ENCODE results near the gene TRAF1. TPM values are rescaled to one million over a fixed set of nuclear protein-coding genes. Genes with fewer than 3 reads are reported as not detected.

TRAF1 gene
- polyA plus RNA-seq, 1 donor from 2014 or later: 0.89 TPM

DNA sequence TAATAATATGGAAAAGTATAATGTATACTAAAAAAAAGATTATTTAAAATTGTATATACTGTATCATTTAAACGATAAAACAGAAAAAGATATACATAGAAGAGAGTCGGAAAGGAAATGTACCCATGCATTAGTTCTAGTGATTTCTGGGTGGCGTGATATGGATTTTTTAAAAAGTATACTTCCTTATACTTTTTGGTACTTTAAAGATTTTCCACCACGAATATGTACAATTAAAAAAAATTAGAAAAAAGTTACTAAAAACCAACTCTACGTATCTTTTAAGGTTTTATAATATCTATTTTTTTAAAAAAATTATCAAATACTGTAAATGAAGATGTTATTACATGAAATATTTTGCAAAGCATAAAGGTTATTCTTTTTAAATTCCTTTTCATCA lies 61.9 kb downstream of the TRAF1 start:
- TF ChIP-seq MXI1 (conservative IDR thresholded peaks at IDR 0.05; ENCODE audit: poor library complexity, severe bottlenecking): no peak
- no peak for TF ChIP-seq SMC3 (conservative IDR thresholded peaks at IDR 0.05; ENCODE audit: poor library complexity)
- H2AFZ ChIP-seq (ENCODE audit: low read depth, low read length): no peak overlapping the region
- H3K9me2 ChIP-seq (ENCODE audit: insufficient read depth, low read length): no peaks in the 10 kb centered on the region
- H3K4me2 ChIP-seq (ENCODE audit: low read length): no peak overlapping the region
- no peaks in the 10 kb centered on the region for H3F3A ChIP-seq (ENCODE audit: insufficient read depth, low read length, poor library complexity, severe bottlenecking)
- H3K9me3 ChIP-seq (ENCODE audit: low read length): no peaks in the 10 kb centered on the region
- H3K27me3 ChIP-seq (ENCODE audit: insufficient read depth, low read depth, low read length): no peaks in the 10 kb centered on the region
- H3K36me3 ChIP-seq (ENCODE audit: insufficient read depth, low read length): no peaks in the 10 kb centered on the region
- H3K79me2 ChIP-seq (replicated peaks; ENCODE audit: insufficient read depth, low read length): no peaks in the 10 kb centered on the region
- H3K9ac ChIP-seq (ENCODE audit: low read length): no peak overlapping the region
- no peak overlapping the region for H3K4me3 ChIP-seq (ENCODE audit: low read length)
- H3K27ac ChIP-seq (ENCODE audit: low read length): no peak overlapping the region
- no peaks in the 10 kb centered on the region for H4K20me1 ChIP-seq (ENCODE audit: insufficient read depth)

- Histone ChIP-seq H3K27me3 (ENCODE audit: insufficient read depth, low read depth, low read length) (no peaks in the 10 kb centered on the region), H2AFZ (ENCODE audit: low read depth, low read length) (no peak overlapping the region), H3K27ac (ENCODE audit: low read length) (no peak overlapping the region), H3F3A (ENCODE audit: insufficient read depth, low read length, poor library complexity, severe bottlenecking) (no peaks in the 10 kb centered on the region), H3K9ac (ENCODE audit: low read length) (no peak overlapping the region), H3K9me2 (ENCODE audit: insufficient read depth, low read length) (no peaks in the 10 kb centered on the region), H3K4me2 (ENCODE audit: low read length) (no peak overlapping the region), H3K79me2 (replicated peaks; ENCODE audit: insufficient read depth, low read length) (no peaks in the 10 kb centered on the region), H3K4me3 (ENCODE audit: low read length) (no peak overlapping the region), H3K36me3 (ENCODE audit: insufficient read depth, low read length) (no peaks in the 10 kb centered on the region), H4K20me1 (ENCODE audit: insufficient read depth) (no peaks in the 10 kb centered on the region), H3K9me3 (ENCODE audit: low read length) (no peaks in the 10 kb centered on the region)
- no peak for TF ChIP-seq REST (IDR thresholded peaks at IDR 0.05; ENCODE audit: borderline replicate concordance)
- TF ChIP-seq SMC3 (conservative IDR thresholded peaks at IDR 0.05; ENCODE audit: poor library complexity): no peak
- TF ChIP-seq, protein P1, sequence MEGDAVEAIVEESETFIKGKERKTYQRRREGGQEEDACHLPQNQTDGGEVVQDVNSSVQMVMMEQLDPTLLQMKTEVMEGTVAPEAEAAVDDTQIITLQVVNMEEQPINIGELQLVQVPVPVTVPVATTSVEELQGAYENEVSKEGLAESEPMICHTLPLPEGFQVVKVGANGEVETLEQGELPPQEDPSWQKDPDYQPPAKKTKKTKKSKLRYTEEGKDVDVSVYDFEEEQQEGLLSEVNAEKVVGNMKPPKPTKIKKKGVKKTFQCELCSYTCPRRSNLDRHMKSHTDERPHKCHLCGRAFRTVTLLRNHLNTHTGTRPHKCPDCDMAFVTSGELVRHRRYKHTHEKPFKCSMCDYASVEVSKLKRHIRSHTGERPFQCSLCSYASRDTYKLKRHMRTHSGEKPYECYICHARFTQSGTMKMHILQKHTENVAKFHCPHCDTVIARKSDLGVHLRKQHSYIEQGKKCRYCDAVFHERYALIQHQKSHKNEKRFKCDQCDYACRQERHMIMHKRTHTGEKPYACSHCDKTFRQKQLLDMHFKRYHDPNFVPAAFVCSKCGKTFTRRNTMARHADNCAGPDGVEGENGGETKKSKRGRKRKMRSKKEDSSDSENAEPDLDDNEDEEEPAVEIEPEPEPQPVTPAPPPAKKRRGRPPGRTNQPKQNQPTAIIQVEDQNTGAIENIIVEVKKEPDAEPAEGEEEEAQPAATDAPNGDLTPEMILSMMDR (IDR thresholded peaks at IDR 0.05; ENCODE audit: poor library complexity, severe bottlenecking): no peak
- TF ChIP-seq RAD21 (conservative IDR thresholded peaks at IDR 0.05): no peak
- no peak for TF ChIP-seq TAF1 (IDR thresholded peaks at IDR 0.05; ENCODE audit: low read depth)
Observed at GRCh38 chr9:120863833-120864232, 62.8 kb downstream of the TRAF1 start.

DNA sequence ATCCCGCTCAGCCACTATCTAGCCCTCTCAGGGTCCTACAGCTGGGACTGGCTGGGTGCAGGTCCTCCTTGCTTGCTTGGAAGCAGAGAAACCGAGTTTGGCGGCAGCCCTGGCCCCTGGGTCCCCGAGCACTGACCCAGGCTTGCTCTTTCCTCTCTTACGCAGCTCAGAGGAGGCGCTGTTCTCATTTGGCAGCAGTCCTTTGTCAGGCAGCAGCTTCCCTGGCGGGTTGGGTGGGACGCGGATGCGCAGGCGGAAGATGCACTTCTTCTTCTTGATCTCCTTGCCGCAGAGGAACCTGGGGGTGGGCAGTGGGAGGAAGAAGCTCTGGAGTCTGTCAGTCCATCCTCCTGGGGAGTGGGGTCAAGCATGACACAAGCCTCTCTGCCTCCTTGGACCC lies 64.1 kb downstream of the TRAF1 start:
- no peak overlapping the region for H3K4me2 ChIP-seq (ENCODE audit: low read length)
- TF ChIP-seq, protein P1 (IDR thresholded peaks at IDR 0.05; ENCODE audit: poor library complexity, severe bottlenecking): no peak
- no peak for TF ChIP-seq REST (IDR thresholded peaks at IDR 0.05; ENCODE audit: borderline replicate concordance)
- TF ChIP-seq EZH2 (IDR thresholded peaks at IDR 0.05; ENCODE audit: borderline replicate concordance, insufficient read depth, low read length, poor library complexity, severe bottlenecking): no peak
- no peak for TF ChIP-seq RAD21 (conservative IDR thresholded peaks at IDR 0.05)
- TF ChIP-seq POLR2AphosphoS5 (IDR thresholded peaks at IDR 0.05): no peak
- no peak for TF ChIP-seq TAF1 (IDR thresholded peaks at IDR 0.05; ENCODE audit: low read depth)
- TF ChIP-seq EP300 (conservative IDR thresholded peaks at IDR 0.05; ENCODE audit: poor library complexity, severe bottlenecking): no peak
- no peak for TF ChIP-seq SMC3 (conservative IDR thresholded peaks at IDR 0.05; ENCODE audit: poor library complexity)
- no peak overlapping the region for H2AFZ ChIP-seq (ENCODE audit: low read depth, low read length)
- no peak overlapping the region for H3K27ac ChIP-seq (ENCODE audit: low read length)
- H3K4me3 ChIP-seq (ENCODE audit: low read length): no peak overlapping the region
- H3K9me3 ChIP-seq (ENCODE audit: low read length): no peaks in the 10 kb centered on the region
- no peaks in the 10 kb centered on the region for H4K20me1 ChIP-seq (ENCODE audit: insufficient read depth)
- H3K36me3 ChIP-seq (ENCODE audit: insufficient read depth, low read length): no peaks in the 10 kb centered on the region
- no peak overlapping the region for H3K9ac ChIP-seq (ENCODE audit: low read length)
- H3F3A ChIP-seq (ENCODE audit: insufficient read depth, low read length, poor library complexity, severe bottlenecking): no peaks in the 10 kb centered on the region
- no peaks in the 10 kb centered on the region for H3K9me2 ChIP-seq (ENCODE audit: insufficient read depth, low read length)
- H3K27me3 ChIP-seq (ENCODE audit: insufficient read depth, low read depth, low read length): no peaks in the 10 kb centered on the region
- no peaks in the 10 kb centered on the region for H3K79me2 ChIP-seq (replicated peaks; ENCODE audit: insufficient read depth, low read length)

All from neural cell (in vitro differentiated cells).